Hepatocyte (in vitro differentiated cells): ENCODE results near the gene ZNF274. TPM values are rescaled to one million over a fixed set of nuclear protein-coding genes. Genes with fewer than 3 reads are reported as not detected.
"Not testable (repeated sequence)": the region's sequence is repeated elsewhere in the genome, so short reads cannot be mapped to it uniquely, and the experiment has no call there.

ENCODE experiments used
- DNase-seq: peaks from one replicate; pipeline ENCODE4 v3.0.0-alpha.2; 2016; ENCODE audit warnings: low spot score
- H2AFZ ChIP-seq: fragments of 200-600 bp; sonication (generic); 2 replicates; pipeline ENCODE4 v1.6.0; 2016; ENCODE audit warnings: antibody characterized with exemption, mild to moderate bottlenecking
- H3K27ac ChIP-seq: fragments of 200-600 bp; sonication (generic); 2 replicates; pipeline ENCODE4 v1.5.1; 2016; ENCODE audit warnings: mild to moderate bottlenecking
- H3K27me3 ChIP-seq: fragments of 200-600 bp; sonication (generic); 2 replicates; pipeline ENCODE4 v1.6.1; 2016
- H3K36me3 ChIP-seq: fragments of 200-600 bp; sonication (generic); replicated peaks from 2 replicates; pipeline ENCODE4 v1.5.1; 2016; ENCODE audit warnings: low read depth; ENCODE audit not compliant: insufficient read depth
- H3K4me1 ChIP-seq: fragments of 200-600 bp; sonication (generic); 2 replicates; pipeline ENCODE4 v1.5.1; 2016; ENCODE audit warnings: mild to moderate bottlenecking, moderate library complexity; ENCODE audit not compliant: insufficient read depth
- H3K4me2 ChIP-seq: fragments of 200-600 bp; sonication (generic); 2 replicates; pipeline ENCODE4 v1.6.0; 2016
- H3K4me3 ChIP-seq: fragments of 200-600 bp; sonication (generic); 2 replicates; pipeline ENCODE4 v1.5.1; 2016; ENCODE audit warnings: mild to moderate bottlenecking
- H3K79me2 ChIP-seq: fragments of 200-600 bp; sonication (generic); 2 replicates; pipeline ENCODE4 v1.6.0; 2017; ENCODE audit warnings: mild to moderate bottlenecking
- H3K9me2 ChIP-seq: fragments of 200-600 bp; sonication (generic); replicated peaks from 2 replicates; pipeline ENCODE4 v1.6.0; 2017; ENCODE audit warnings: mild to moderate bottlenecking; ENCODE audit not compliant: insufficient read depth
- H3K9me3 ChIP-seq: fragments of 200-600 bp; sonication (generic); 2 replicates; pipeline ENCODE4 v1.5.1; 2016; ENCODE audit warnings: low read depth, mild to moderate bottlenecking
- H4K20me1 ChIP-seq: fragments of 200-600 bp; sonication (generic); 2 replicates; pipeline ENCODE4 v1.6.0; 2016; ENCODE audit warnings: mild to moderate bottlenecking; ENCODE audit not compliant: insufficient read depth, poor library complexity, severe bottlenecking
- CTCF ChIP-seq: fragments of 200-600 bp; sonication (generic); IDR thresholded peaks from 2 replicates; pipeline ENCODE4 v1.5.1; 2016; ENCODE audit warnings: antibody characterized with exemption, mild to moderate bottlenecking; ENCODE audit not compliant: poor library complexity
- EZH2 ChIP-seq: fragments of 200-600 bp; sonication (generic); IDR thresholded peaks from 2 replicates; pipeline ENCODE4 v1.6.1; 2016; ENCODE audit warnings: antibody characterized with exemption, mild to moderate bottlenecking, borderline replicate concordance
- EZH2phosphoT487 ChIP-seq: fragments of 200-600 bp; sonication (generic); IDR thresholded peaks from one replicate; pipeline ENCODE4 v1.6.1; 2018; ENCODE audit warnings: antibody characterized with exemption, mild to moderate bottlenecking, low read depth, moderate library complexity; ENCODE audit not compliant: unreplicated experiment, severe bottlenecking
- WGBS: methylation state at CpG from one replicate; pipeline ENCODE4 v1.1.6; 2016; ENCODE audit warnings: low lambda C conversion rate; ENCODE audit errors: missing lambda C conversion rate; 5-methylcytosine and 5-hydroxymethylcytosine counted together
- polyA plus RNA-seq: library from polyadenylated mRNA; unstranded; fragments of >200 nt; fragmentation: Nextera tagmentation; extraction: Ambion mirVana; gene quantifications from 2 replicates; pipeline ENCODE4 v1.2.1, GENCODE V29; 2016
- total RNA-seq: library from RNA; depleted of rRNA; stranded (reverse); fragments of >200 nt; gene quantifications from 2 replicates; pipeline ENCODE4 v1.2.3, GENCODE V29; 2014

ZNF274 gene
- 28.1 and 28.8 TPM in 2 replicates for total RNA-seq
- polyA plus RNA-seq, result 29.0 and 30.8 TPM in 2 replicates

GRCh38 chr19:58182989-58183816 lies at the start of gene ZNF274:
Gene ZNF274, plus strand, starts transcription at chr19:58183061. Its CDS starts 905 bp downstream, at chr19:58183966.
- Histone ChIP-seq H3K79me2 (peaks cover 29% of the 10 kb centered on the region), H3K9me3 (peaks cover 73% of the 10 kb centered on the region), H3K27me3 (no peaks in the 10 kb centered on the region), H3K27ac (peak within 1 kb of the TSS; percentile 100), H3K4me1 (no peaks in the 10 kb centered on the region), H2AFZ (peak within 1 kb of the TSS; percentile 95), H4K20me1 (no peaks in the 10 kb centered on the region), H3K9me2 (no peaks in the 10 kb centered on the region), H3K36me3 (peaks cover 19% of the 10 kb centered on the region), H3K4me3 (peak within 1 kb of the TSS; percentile 89), H3K4me2 (peak within 1 kb of the TSS; percentile 81)
- no peak for TF ChIP-seq EZH2
- WGBS, result 1% methylated on average over 74 of the region's 80 CpGs
- peak; percentile 97 for DNase-seq

GRCh38 chr19:58134244-58134643 lies 48.6 kb upstream of the ZNF274 start:
- Histone ChIP-seq H3K9me2 (no peaks in the 10 kb centered on the region), H3K36me3 (peaks cover 8% of the 10 kb centered on the region), H3K79me2 (no peaks in the 10 kb centered on the region), H4K20me1 (no peaks in the 10 kb centered on the region), H3K4me3 (no peak overlapping the region), H3K9me3 (peaks cover 83% of the 10 kb centered on the region), H3K27ac (no peak overlapping the region), H3K4me1 (no peaks in the 10 kb centered on the region), H2AFZ (no peak overlapping the region), H3K4me2 (no peak overlapping the region), H3K27me3 (no peaks in the 10 kb centered on the region)
- no peak for DNase-seq
- TF ChIP-seq EZH2phosphoT487 (no peak), EZH2 (no peak), CTCF (no peak)
- 100% methylated on average over 1 of the region's 1 CpG for WGBS

- peaks cover 63% of the 10 kb centered on the region for H3K9me3 ChIP-seq
These were observed 37.0 kb upstream of the ZNF274 start for GRCh38 chr19:58145849-58146248.

GRCh38 chr19:58147475-58147874 lies 35.4 kb upstream of the ZNF274 start:
- DNase-seq, H3K27me3 ChIP-seq, H3K27ac ChIP-seq, H3K9me2 ChIP-seq, H3K4me3 ChIP-seq, H4K20me1 ChIP-seq, H3K36me3 ChIP-seq, H2AFZ ChIP-seq, H3K4me1 ChIP-seq, H3K4me2 ChIP-seq: not testable (repeated sequence)
- H3K79me2 ChIP-seq, result peaks cover 69% of the 10 kb centered on the region
- peaks cover 55% of the 10 kb centered on the region for H3K9me3 ChIP-seq
- no CpG with 5 or more reads among the region's 28 CpGs for WGBS

More at GRCh38 chr19:58145849-58146248, 37.0 kb upstream of the ZNF274 start:
- Histone ChIP-seq H3K27me3 (no peaks in the 10 kb centered on the region), H3K79me2 (peaks cover 53% of the 10 kb centered on the region), H3K36me3 (peaks cover 7% of the 10 kb centered on the region), H2AFZ (no peak overlapping the region), H3K27ac (no peak overlapping the region), H3K9me2 (no peaks in the 10 kb centered on the region), H3K4me3 (no peak overlapping the region), H3K4me1 (peaks cover 6% of the 10 kb centered on the region), H3K4me2 (no peak overlapping the region), H4K20me1 (no peaks in the 10 kb centered on the region)
- TF ChIP-seq EZH2, result no peak
- no peak for TF ChIP-seq CTCF
- no peak for TF ChIP-seq EZH2phosphoT487
- DNase-seq, result no peak
- 94% methylated on average over 3 of the region's 3 CpGs for WGBS
